ENCODE results near the gene EEF1AKMT1.

- TF ChIP-seq, protein P1, sequence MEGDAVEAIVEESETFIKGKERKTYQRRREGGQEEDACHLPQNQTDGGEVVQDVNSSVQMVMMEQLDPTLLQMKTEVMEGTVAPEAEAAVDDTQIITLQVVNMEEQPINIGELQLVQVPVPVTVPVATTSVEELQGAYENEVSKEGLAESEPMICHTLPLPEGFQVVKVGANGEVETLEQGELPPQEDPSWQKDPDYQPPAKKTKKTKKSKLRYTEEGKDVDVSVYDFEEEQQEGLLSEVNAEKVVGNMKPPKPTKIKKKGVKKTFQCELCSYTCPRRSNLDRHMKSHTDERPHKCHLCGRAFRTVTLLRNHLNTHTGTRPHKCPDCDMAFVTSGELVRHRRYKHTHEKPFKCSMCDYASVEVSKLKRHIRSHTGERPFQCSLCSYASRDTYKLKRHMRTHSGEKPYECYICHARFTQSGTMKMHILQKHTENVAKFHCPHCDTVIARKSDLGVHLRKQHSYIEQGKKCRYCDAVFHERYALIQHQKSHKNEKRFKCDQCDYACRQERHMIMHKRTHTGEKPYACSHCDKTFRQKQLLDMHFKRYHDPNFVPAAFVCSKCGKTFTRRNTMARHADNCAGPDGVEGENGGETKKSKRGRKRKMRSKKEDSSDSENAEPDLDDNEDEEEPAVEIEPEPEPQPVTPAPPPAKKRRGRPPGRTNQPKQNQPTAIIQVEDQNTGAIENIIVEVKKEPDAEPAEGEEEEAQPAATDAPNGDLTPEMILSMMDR (IDR thresholded peaks at IDR 0.05), result no peak
- TF ChIP-seq POLR2A (IDR thresholded peaks at IDR 0.05), result no peak
Observed at GRCh38 chr13:20684546-20684945, 89.2 kb downstream of the EEF1AKMT1 start.
